Body of pancreas (tissue), 4 donors: ENCODE results near the gene DZIP1L. TPM values are rescaled to one million over a fixed set of nuclear protein-coding genes. Genes with fewer than 3 reads are reported as not detected.

ENCODE experiments used
- ATAC-seq: fragments of 150-250 bp; one replicate; pipeline ENCODE4 v1.9.1; 2016
- DNase-seq, 4 donors: peaks; one replicate each; pipeline ENCODE4 v3.0.0-alpha.2; 2019
- H3K27ac ChIP-seq, 4 donors: fragments of 200-600 bp; sonication (generic); 1 replicate in 3 of 4; 2 replicates in 1 of 4; pipeline versions ENCODE4 v1.5.1 to v1.6.1; 2016 to 2019; ENCODE audit warnings: mild to moderate bottlenecking in 1 of 4, mixed read lengths in 1 of 4, moderate library complexity in 1 of 4
- H3K27me3 ChIP-seq, 2 donors: fragments of 200-600 bp; sonication (generic); one replicate each; pipeline ENCODE4 v1.6.0; 2016; ENCODE audit warnings: mild to moderate bottlenecking in 1 of 2
- H3K36me3 ChIP-seq, 2 donors: fragments of 200-600 bp; sonication (generic); replicated peaks in 1 of 2; 2 replicates each; pipeline ENCODE4 v1.5.1; 2016; ENCODE audit warnings: low read depth in 2 of 2; ENCODE audit not compliant: insufficient read depth in 1 of 2
- H3K4me1 ChIP-seq: fragments of 200-600 bp; sonication (generic); one replicate; pipeline ENCODE4 v1.6.0; 2016
- H3K4me3 ChIP-seq, 2 donors: fragments of 200-600 bp; sonication (generic); 1 replicate in 1 of 2; 2 replicates in 1 of 2; pipeline ENCODE4 v1.5.1; 2016 to 2019
- H3K9me3 ChIP-seq, 3 donors: fragments of 200-600 bp; sonication (generic); 1 replicate in 2 of 3; 2 replicates in 1 of 3; pipeline ENCODE4 v1.5.1; 2016
- CTCF ChIP-seq, 7 experiments: fragments of 450-650 bp in 4 of 7; fragments of 200-600 bp in 3 of 7; sonication (generic) in 3 of 7; IDR thresholded peaks; one replicate each; pipeline ENCODE4 v1.5.1; 2016 to 2019; ENCODE audit warnings: antibody characterized with exemption in 7 of 7
- POLR2A ChIP-seq, 3 donors: fragments of 450-650 bp; IDR thresholded peaks; one replicate each; pipeline ENCODE4 v1.6.1; 2016; ENCODE audit warnings: antibody characterized with exemption in 3 of 3, mild to moderate bottlenecking in 2 of 3
- WGBS, 2 donors: methylation state at CpG; one replicate each; pipeline ENCODE4 v1.1.5; 2017; 5-methylcytosine and 5-hydroxymethylcytosine counted together
- intact Hi-C: fragments of 100-400 bp; cut with DNase I; formaldehyde crosslinking; loops from one replicate; pipeline ENCODE4 v1.15.1; 2023
- total RNA-seq, 2 donors: library from RNA; depleted of rRNA; stranded (reverse); fragments of >200 nt; gene quantifications; one replicate each; pipeline ENCODE4 v1.1.0, GENCODE V29; 2016

Gene DZIP1L
- total RNA-seq, 2 donors from 2014 or later: 33.7 to 70.2 TPM

GRCh38 chr3:138119423-138119766, 4.0 kb upstream of the DZIP1L start:
- Histone ChIP-seq H3K9me3 (no peaks in the 10 kb centered on the region), H3K36me3 (no peaks in the 10 kb centered on the region), H3K4me1 (peaks cover 7% of the 10 kb centered on the region), H3K4me3 (no peak overlapping the region), H3K27ac (no peak overlapping the region), H3K27me3 (no peaks in the 10 kb centered on the region)
- 61 to 72% methylated on average over 4 of the region's 4 CpGs for WGBS, 2 donors
- TF ChIP-seq CTCF (IDR thresholded peaks at IDR 0.05) (no peak), POLR2A (IDR thresholded peaks at IDR 0.05) (no peak)
- ATAC-seq (no peak), DNase-seq (no peak)
- intact Hi-C loops: loop anchor here (2.0 kb wide), 1 partner anchor 49 kb away; no protein-coding TSS in a partner anchor

GRCh38 chr3:138118612-138119422, 3.4 kb upstream of the DZIP1L start:
- H3K27me3 ChIP-seq: no peaks in the 10 kb centered on the region
- TF ChIP-seq POLR2A (IDR thresholded peaks at IDR 0.05) (no peak), CTCF (IDR thresholded peaks at IDR 0.05) (peak; percentile 63 to 84 (median 78))
- no peaks in the 10 kb centered on the region for H3K9me3 ChIP-seq
- intact Hi-C loops: loop anchor here (2.0 kb wide), 1 partner anchor 48 kb away; no protein-coding TSS in a partner anchor
- DNase-seq (peak; percentile 81 to 88 (median 82)), ATAC-seq (peak; percentile 65)
- WGBS, 2 donors: 10 to 22% methylated on average over 6 to 8 of the region's 8 CpGs
- peaks cover 10% of the 10 kb centered on the region for H3K4me1 ChIP-seq
- H3K36me3 ChIP-seq: no peaks in the 10 kb centered on the region
- H3K27ac ChIP-seq: peak overlapping the region in 2 of 4 donors; percentile 12 to 35
- H3K4me3 ChIP-seq: no peak overlapping the region

GRCh38 chr3:138114431-138114918, 933 bp downstream of the DZIP1L start:
- H3K4me3 ChIP-seq: no peak overlapping the region
- WGBS, 2 donors: 34 to 40% methylated on average over 9 of the region's 9 CpGs
- H3K27me3 ChIP-seq: no peaks in the 10 kb centered on the region
- TF ChIP-seq CTCF (IDR thresholded peaks at IDR 0.05): no peak
- TF ChIP-seq POLR2A (IDR thresholded peaks at IDR 0.05): no peak
- H3K36me3 ChIP-seq: no peaks in the 10 kb centered on the region
- peaks cover 17% of the 10 kb centered on the region for H3K4me1 ChIP-seq
- H3K27ac ChIP-seq: peak overlapping the region; percentile 70 to 93 (median 86)
- H3K9me3 ChIP-seq: no peaks in the 10 kb centered on the region
- ATAC-seq (no peak), DNase-seq (no peak)
- intact Hi-C loops: no loop called here

GRCh38 chr3:138113326-138113725, 2.1 kb downstream of the DZIP1L start:
- no peaks in the 10 kb centered on the region for H3K9me3 ChIP-seq
- H3K27me3 ChIP-seq: no peaks in the 10 kb centered on the region
- H3K4me1 ChIP-seq: peaks cover 12% of the 10 kb centered on the region
- DNase-seq (peak; percentile 27 to 57 (median 50)), ATAC-seq (peak; percentile 18)
- intact Hi-C loops: no loop called here
- no peak for TF ChIP-seq POLR2A (IDR thresholded peaks at IDR 0.05)
- peak in 1 of 7 experiments; percentile 9 for TF ChIP-seq CTCF (IDR thresholded peaks at IDR 0.05)
- H3K36me3 ChIP-seq: no peaks in the 10 kb centered on the region
- WGBS, 2 donors: 29 to 55% methylated on average over 1 of the region's 1 CpG
- H3K4me3 ChIP-seq: no peak overlapping the region
- H3K27ac ChIP-seq: peak overlapping the region in 3 of 4 donors; percentile 70 to 93 (median 84)
